AG09319 (cell line): ENCODE measurements around the gene CCSER2.
"Not testable (repeated sequence)": the region's sequence is repeated elsewhere in the genome, so short reads cannot be mapped to it uniquely, and the experiment has no call there.

ENCODE experiments used
- DNase-seq: peaks from one replicate; pipeline ENCODE4 v3.0.0-alpha.2; 2010; ENCODE audit warnings: low read depth; ENCODE audit errors: extremely low read depth
- TF ChIP-seq, protein P1 (sequence below): IDR thresholded peaks from 2 replicates; pipeline ENCODE4 v1.5.1; 2011; ENCODE audit warnings: low read depth, mild to moderate bottlenecking, inconsistent platforms, low read length, moderate library complexity

The CCSER2 gene

DNA sequence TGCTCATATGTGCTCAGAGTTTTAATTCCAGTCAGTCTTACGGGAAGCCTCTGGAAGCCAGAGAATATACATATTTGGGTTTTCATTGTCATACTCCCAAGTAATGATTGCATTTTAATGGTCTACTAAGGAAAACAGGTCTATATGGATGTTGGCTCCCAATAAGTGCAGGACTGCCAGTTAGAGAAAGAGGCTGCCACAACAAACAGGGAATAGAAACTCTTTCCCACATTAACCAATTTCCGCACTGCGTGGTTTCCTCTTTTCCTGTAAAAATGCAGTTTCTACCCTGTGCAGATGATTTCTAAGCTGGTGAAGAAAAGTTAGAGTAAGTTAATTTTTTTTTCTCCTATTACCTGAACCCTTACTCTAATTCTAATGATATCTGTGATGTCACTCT lies 78.2 kb downstream of the CCSER2 start:
- no peak for DNase-seq
- TF ChIP-seq, protein P1, sequence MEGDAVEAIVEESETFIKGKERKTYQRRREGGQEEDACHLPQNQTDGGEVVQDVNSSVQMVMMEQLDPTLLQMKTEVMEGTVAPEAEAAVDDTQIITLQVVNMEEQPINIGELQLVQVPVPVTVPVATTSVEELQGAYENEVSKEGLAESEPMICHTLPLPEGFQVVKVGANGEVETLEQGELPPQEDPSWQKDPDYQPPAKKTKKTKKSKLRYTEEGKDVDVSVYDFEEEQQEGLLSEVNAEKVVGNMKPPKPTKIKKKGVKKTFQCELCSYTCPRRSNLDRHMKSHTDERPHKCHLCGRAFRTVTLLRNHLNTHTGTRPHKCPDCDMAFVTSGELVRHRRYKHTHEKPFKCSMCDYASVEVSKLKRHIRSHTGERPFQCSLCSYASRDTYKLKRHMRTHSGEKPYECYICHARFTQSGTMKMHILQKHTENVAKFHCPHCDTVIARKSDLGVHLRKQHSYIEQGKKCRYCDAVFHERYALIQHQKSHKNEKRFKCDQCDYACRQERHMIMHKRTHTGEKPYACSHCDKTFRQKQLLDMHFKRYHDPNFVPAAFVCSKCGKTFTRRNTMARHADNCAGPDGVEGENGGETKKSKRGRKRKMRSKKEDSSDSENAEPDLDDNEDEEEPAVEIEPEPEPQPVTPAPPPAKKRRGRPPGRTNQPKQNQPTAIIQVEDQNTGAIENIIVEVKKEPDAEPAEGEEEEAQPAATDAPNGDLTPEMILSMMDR = no peak

DNA sequence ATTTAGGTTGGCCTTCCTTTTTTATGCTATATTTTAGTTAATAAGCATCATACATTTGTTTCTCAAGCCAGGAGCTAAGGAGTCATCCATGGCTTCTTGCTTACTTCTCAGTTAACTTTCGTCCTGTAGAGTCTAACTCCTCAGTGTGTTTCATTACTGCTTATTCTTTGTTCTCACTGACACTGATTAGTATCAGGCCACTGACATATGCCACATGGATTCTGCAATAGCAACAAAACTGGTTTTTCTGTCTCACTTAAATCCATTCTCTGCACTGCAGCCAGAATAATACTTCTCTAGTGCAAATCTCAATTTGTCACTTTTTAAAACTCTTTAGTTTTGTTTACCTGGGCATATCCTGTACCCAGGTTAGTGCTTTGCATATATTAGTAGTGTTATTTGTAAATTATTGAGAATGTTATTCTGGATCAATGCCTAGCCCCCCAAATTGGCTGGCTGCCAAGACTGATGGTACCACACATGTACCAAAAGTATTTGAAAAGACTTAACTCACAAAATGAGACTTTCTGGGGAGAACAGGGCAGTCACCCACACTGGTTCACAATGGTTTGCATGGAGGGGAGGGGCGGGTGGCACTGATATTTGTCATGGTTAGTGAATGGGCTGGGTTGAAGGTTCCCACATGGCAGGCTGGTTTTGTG lies 79.1 kb downstream of the CCSER2 start:
- DNase-seq = no peak
- TF ChIP-seq, protein P1 = no peak

DNA sequence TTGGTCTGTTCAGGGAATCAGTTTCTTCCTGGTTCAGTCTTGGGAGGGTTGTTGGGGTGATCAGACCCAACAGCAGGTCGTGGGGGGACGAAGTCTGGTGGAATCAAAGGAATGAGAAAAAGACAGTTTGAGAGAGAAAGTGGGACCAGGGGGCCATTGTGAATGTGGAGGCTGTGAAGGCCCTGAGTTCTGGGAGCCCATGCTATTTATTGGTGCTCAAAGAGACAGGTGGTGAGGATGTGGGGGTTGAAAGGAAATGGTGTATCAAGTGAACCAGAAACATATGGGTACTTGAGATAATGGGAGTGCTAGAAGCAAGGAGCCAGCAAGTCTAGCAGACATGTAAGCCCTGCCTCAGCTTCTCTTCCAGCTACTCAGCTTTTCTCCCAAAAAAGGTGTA lies 84.1 kb downstream of the CCSER2 start:
- DNase-seq = no peak

DNA sequence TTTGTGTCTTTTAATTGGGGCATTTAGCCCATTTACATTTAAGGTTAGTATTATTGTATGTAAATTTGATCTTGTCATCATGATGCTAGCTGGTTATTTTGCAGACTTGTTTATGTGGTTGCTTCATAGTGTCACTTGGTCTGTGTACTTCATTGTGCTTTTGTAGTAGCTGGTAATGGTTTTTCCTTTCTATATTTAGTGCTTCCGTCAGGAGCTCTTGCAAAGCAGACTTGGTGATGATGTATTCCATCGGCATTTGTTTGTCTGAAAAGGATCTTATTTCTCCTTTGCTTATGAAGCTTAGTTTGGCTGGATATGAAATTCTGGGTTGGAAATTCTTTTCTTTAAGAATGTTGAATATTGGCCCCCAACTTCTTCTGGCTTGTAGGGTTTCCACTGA lies 85.7 kb downstream of the CCSER2 start:
- not testable (repeated sequence) for DNase-seq

More for the DNA sequence above, 84.1 kb downstream of the CCSER2 start:
- TF ChIP-seq, protein P1 = no peak

DNA sequence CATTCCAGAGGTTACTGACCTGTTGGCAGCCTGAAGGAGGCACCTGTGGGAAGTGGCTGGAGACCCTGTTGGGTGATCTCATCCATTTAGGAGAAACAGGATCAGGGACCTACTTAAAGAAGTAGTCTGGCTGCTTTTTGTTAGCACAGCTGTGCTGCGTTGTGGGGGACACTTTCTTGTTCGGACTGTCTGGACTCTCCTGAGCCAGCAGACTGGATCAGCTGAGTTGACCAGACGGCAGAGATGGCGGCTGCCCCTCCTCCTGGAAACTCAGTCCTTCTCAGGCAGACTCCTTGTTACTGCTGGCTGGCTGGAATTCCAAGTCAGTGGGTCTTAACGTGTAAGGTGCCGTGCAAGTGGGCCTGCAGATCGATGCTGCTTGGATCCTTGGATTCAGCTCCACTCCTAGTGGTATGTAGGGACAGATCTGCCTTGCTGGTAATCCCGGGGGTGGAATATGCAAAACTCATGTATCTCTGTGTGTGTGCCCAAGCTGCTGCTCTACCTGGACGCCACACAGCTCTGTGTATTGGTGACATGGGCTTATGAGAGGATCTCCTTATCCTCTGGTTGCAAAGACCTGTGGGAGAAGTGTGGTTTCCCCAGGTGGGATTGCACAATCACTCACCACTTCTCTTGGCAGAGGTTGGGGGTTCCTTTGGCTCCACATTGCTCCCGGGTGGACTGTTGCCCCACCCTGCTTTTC lies 87.3 kb downstream of the CCSER2 start:
- TF ChIP-seq, protein P1 = no peak
- no peak for DNase-seq

DNA sequence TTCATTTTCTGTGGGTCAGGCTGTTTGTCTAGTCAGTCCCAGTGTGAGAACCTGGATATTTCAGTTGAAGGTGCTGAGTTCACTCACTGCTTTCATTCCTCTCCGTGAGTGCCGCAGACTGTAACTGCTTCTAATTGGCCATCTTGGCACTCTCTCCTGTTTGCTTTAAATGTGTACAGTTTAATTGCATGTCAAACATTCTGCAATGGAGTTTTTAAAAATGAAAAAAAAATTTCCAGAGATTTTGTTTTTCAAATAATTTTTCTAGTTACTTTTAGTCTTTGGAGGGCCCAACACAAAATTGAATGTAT lies 87.8 kb downstream of the CCSER2 start:
- TF ChIP-seq, protein P1 = no peak
- DNase-seq = no peak

DNA sequence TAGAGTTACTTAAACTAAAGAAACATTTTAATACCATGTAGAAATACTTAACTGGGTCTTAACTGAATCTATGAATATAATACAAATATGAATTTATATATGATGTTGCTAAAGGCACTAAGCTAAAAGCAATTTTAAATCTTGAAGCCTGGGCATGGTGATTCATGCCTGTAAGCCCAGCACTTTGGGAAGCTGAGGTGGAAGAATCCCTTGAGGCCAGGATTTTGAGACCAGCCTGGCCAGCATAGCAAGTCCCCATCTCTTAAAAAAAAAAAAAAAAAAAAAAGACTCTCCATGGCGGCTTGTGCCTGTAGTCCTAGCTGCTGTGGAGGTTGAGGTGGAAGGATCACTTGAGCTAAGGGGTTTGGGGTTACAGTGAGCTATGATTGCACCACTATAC lies 95.3 kb downstream of the CCSER2 start:
- no peak for DNase-seq
- TF ChIP-seq, protein P1 = no peak

DNA sequence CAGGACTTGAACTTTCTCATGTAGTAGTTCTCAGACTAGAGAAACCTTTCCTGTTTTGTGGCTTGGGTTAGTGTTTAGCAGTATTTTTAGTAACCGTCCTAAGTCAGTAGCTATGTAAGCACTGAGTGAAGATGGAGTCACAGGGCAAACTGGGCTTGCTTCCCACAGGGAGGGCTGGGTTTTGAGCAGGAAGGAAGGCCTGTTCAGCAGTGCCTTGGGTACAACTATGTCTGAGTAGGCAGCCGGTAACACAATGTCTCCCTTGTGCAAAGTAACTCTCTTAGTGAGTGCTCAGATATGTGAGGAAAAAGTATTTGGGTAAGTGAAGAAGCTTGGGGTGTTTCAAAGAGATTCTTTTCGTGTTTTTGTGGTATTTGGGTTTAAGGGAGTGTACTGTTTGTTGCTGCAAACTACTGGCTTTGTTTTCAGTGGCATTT lies 96.4 kb downstream of the CCSER2 start:
- TF ChIP-seq, protein P1 = no peak
- peak; percentile 83 for DNase-seq
